HG03342 (cell line): ENCODE measurements around the gene AMN1.
A peak's percentile ranks its signal among the peaks of the same experiment; 100 is the strongest.
"Not testable (repeated sequence)": the region's sequence is repeated elsewhere in the genome, so short reads cannot be mapped to it uniquely, and the experiment has no call there.

ENCODE experiments used
- ATAC-seq: cut with Tn5 transposase; IDR thresholded peaks from one replicate; pipeline ENCODE4 v1.9.1; 2021; ENCODE audit warnings: mild to moderate bottlenecking, moderate library complexity; ENCODE audit not compliant: unreplicated experiment

The AMN1 gene

DNA sequence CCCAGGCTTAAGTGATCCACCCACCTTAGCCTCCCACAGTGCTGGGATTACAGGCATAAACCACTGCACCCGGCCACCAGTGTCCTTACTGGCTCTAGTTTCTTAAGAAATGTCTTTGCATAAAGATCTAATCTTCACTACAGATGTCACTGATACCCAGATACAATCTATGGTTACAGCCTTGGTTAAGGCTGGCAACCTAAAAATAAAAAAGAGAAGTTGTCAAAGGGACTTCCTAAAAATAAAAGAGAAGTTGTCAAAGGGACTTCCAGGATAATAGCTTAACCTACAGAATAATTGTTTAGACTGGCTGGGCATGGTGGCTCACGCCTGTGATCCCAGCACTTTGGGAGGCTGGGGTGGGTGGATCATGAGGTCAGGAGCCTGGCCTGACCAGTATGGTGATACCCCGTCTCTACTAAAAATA is 41.7 kb downstream of the AMN1 start:
- peak; percentile 51 for ATAC-seq

DNA sequence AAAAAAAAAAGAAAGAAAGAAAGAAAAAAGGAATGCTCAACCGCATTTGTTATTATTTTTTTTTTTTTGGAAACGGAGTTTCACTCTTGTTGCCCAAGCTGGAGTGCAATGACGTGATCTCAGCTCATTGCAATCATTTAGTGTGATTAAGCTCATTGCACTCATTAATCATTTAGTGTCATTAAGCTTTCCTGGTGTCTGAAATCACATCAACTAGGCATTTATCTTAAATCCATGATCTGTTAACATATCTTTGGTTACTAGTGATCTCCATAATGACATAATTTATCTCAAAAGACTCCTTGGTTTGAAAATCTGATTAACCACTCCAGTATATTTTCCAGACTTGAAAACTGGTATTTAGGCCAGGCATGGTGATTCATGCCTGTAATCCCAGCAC is 43.0 kb downstream of the AMN1 start:
- no peak for ATAC-seq

GRCh38 chr12:31682136-31682962 is 46.5 kb downstream of the AMN1 start:
- peak; percentile 91 for ATAC-seq

DNA sequence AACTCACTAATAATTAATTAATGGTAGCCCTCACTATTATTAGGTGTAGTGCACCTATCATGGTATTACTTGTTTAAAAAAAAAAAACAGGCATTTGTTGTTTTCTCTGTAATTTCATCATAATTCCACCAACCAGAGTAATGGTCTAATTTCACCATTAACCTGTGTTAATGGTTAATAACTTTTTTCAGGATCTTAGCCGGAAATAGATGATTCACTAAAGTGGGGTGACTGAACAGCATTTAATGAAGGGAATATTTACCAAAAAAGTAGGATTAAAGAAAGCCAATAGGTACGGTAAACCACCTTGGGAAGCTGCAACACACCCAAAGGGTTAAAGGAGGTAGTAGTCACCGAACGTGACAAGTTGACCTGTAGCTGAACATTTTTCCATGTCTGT is 56.3 kb downstream of the AMN1 start:
- ATAC-seq, result no peak

- not testable (repeated sequence) for ATAC-seq
These were observed 59.2 kb downstream of the AMN1 start for GRCh38 chr12:31669582-31669981.

- no peak for ATAC-seq
These were observed 59.8 kb downstream of the AMN1 start for GRCh38 chr12:31669020-31669419.

DNA sequence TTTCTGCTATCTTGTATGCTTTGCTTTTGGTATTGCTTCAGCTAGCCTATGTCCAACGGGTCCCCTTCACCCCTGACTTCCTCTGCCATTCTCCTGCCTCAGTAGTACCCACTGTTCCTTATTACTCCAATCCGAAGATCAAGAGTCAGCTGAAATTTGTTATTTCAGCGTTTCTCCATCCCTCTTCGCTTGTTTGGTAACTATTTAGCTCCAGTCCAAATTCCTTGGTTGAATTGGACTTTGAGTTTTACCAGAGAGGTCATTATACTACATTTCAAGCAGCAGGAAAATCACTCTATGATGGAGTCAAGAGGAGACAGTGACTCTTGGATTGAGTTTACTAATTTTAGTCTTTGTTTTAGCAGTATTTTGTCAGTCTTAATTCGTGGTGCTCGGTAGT is 64.8 kb downstream of the AMN1 start:
- no peak for ATAC-seq

- no peak for ATAC-seq
These were observed 65.2 kb downstream of the AMN1 start for GRCh38 chr12:31663576-31663975.

DNA sequence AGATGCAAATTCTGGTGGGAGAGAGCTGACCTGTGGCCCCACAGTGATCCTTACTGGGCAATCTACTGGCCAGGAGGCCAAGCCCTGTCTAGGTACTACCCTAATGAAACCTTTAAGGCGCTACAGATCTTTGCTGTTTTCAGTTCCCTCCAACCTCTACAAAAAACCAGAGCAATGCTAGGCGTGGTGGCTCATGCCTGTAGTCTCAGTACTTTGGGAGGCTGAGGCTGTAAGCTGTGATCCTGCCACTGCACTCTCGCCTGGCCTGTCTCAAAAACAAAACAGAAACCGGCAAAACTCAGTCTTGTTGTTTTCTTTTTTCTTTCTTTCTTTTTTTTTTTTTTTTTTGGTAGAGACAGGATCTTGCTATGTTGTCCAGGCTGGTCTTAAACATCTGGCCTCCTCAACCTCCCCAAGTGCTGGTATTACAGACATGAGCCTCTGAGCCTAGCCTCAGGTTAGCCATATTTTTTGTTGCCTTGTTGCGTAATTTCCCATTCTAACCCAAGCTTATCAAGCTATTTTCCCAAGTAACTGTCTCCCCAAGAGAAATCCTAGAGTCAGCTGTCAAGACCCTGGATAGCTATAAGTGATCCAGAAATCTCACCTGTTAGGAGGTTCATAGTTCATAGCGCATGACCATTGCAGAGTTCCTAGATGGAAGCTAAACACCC is 66.5 kb downstream of the AMN1 start:
- ATAC-seq, result no peak

DNA sequence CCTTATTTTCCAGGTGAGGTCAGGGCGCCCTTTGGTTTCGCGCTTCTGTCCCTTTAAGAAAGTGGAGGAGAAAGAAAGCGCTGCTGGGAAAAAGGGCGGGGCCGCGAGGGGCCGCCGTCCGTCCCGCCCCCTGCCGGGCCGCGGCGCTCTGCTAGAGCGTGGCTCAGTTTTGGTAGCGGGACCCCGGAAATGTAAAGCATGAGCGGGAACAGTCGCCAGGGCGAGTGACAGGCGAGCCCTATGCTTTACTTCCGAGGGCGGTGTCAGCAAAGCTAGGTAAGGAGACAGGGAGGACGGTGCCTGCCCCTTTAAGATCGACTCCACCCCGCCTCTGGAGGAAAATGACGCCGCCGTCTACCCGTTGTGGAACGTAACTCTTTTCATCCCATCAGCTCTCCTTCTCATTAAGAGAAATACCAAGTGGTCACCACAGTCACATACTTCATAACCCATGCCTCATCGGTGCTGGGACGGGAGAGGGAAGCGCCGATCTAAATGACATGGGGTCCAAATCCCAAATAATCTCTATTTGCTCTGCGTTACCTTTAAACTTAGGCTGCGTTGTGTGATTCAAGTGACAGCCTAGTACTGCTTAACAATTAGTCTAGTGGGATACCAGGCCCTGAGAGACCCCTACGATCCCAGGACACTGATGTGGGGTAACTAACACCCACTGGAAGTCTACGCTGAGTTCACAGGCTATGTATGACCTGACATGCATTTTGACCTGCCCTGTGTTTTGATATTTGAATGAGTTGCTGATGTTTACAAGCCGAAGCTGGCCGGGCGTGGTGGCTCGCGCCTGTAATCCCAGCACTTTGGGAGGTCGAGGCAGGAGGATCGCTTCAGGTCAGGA is 69.5 kb downstream of the AMN1 start, which contains the start of gene ETFBKMT:
Gene ETFBKMT (plus strand): TSS at position 602 of the 856 bp plus-strand sequence. CDS start 2,266 bp downstream, outside the sequence.
- peak; percentile 99 for ATAC-seq

GRCh38 chr12:31658471-31659086 is 70.2 kb downstream of the AMN1 start:
- peak; percentile 1 for ATAC-seq

DNA sequence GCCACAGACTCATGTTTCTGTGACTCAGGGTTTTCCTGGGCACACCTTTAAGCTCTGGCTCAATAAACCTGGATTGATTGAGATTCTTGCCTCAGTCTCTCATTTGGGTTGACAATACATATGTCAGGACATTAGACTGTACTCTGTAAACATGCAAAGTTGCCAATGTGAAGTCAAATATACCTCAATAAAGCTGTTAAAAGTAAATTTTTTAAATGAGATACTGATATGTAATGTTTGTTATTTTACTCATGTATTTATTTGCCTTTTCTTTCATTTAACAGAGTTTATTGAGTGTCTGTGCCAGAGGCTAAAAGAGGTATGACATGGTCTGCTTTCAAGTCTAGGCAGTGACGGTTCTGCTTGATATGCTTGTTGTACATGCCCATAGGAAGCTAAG is 73.0 kb downstream of the AMN1 start:
- ATAC-seq, result no peak

DNA sequence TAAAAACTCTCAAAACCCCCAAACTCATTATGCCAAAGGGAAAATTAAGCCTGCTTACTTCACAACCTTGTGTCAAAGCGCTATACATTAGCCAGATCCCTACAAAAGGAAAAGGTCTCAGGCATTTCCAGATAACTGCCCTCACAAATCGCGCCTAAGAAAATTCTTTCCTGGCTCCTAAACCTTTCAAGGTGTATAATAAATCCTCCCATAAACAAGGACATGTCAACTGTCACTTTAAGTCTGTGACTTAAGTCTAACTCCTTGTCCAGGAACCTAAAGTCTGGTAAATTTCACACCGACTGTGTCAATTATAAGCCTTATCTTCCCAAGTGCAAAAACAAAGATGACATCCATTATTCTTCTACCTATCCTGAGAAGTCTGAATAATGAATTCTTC is 73.6 kb downstream of the AMN1 start:
- no peak for ATAC-seq

DNA sequence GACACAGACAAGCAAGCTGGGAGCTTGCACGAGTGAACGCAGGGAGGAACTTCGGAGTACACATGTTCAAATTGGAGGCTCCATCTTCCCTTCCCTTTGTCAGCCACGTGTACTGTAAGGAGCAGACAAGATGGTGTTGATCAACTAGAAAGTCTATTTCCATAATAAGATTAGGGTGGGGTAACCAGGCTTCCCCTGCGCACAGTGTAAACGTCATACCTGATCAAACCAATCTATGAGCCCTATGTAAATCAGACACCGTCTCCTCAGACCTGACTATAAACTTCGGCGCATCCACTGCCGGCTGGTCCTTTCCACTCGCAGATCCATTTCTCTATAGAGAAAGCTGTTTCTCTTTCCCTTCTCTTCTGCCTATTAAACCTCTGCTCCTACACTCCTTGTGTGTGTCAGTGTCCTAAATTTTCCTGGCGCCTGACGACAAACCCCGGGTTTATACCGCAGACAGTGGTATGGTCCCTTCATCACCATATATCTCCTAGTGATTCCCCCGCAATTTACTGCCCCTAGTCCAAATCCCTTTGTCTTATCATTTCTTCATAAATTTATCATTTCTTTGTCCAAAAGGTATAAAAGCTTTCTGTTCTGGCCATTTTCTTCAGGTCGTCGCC is 76.8 kb downstream of the AMN1 start:
- no peak for ATAC-seq

DNA sequence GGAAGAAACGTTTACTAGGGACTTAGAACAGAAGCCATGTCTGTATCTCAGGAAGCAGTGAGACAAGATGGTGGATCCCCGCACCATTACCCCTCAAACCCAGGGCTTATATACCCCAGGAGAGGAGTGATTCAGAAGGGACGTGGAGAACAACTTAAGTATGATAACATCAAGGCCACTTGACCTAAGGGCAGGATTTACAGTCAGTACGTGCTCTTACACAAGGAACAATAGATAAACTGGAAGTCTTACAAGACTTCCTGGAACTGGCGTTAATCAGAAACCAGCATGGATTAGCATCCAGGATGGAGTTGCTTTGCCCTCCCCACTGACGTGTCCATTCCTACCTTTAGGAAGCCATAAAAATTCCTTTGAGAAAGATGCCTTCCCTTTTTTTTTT is 77.9 kb downstream of the AMN1 start:
- no peak for ATAC-seq

- no peak for ATAC-seq
These were observed 81.7 kb downstream of the AMN1 start for GRCh38 chr12:31647086-31647491.

DNA sequence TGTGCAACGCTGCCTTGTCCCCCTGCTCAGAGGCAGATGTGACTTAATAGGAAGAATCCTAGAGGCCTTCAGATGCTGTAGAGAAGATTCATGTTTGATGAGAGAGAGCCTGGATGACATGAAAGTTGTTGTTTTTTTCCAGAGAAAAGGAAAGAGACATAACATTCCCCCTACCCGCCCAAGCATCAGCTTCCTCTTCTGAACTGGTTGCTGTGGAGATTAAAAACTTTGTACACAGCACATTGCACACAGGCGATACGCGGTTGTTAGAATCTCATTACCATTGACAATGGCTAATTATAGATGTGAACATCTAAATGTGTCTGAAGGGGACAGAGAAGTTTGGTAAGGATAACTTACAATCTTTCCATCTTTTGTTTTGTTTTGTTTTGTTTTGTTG is 82.9 kb downstream of the AMN1 start:
- no peak for ATAC-seq

DNA sequence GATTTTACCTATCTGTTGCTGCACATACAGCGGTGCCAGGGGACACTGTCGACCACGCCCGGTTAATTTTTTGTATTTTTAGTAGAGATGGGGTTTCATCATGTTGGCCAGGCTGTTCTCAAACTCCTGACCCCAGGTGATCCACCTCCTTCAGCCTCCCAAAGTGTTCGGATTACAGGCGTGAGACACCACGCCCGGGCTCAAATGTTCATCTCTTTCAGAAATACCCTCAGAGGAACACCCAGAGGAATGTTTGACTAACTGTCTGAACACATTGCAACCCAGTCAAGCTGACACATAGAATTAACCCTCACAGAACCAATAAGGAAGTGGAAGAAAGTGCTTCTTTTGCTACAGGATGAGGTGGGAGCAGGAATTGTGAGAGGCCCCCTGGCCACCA is 84.3 kb downstream of the AMN1 start:
- no peak for ATAC-seq

DNA sequence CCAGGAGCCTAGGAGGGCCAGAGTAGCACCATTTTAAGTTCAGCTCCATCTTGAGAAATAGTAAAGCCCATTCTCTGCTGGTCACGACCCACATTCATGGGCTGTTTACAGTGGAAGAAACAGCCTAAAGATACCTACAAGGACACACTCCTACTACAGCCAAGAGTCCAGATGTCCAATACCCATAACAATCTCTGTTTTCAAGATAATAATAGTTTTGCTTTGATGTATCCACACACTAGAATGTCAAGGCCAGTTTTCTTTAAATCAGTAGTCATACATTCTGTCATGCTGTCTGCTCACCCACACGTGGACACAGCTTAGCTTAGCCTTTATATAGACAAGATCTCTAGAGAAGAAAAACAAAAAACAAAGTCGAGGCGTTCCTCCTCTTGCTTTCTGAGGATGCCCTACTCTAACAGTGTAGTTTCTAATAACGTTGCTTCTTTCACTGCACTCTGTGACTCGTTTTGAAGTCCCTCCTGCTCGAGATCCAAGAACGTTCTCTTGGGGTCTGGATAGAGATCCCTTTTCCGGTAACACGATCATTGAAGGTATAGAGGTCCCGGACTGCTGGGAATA is 87.2 kb downstream of the AMN1 start:
- no peak for ATAC-seq

GRCh38 chr12:31634620-31635019 is 94.2 kb downstream of the AMN1 start:
- no peak for ATAC-seq
